Fibroblast of villous mesenchyme (primary cell): ENCODE data around the gene ADAMTS2. TPM values are rescaled to one million over a fixed set of nuclear protein-coding genes. Genes with fewer than 3 reads are reported as not detected.

Source experiments
- DNase-seq: peaks from one replicate; pipeline ENCODE4 v3.0.0-alpha.2; 2010; ENCODE audit warnings: low read depth
- H3K4me3 ChIP-seq: 2 replicates; pipeline ENCODE4 v1.5.1; 2011; ENCODE audit warnings: low read depth, mild to moderate bottlenecking, low read length
- CTCF ChIP-seq: IDR thresholded peaks from 2 replicates; pipeline ENCODE4 v1.5.1; 2012; ENCODE audit warnings: low read depth, mild to moderate bottlenecking, low read length; ENCODE audit not compliant: insufficient read depth
- total RNA-seq: library from RNA; depleted of rRNA; stranded (reverse); fragments of >200 nt; gene quantifications from 2 replicates; pipeline ENCODE4 v1.2.3, GENCODE V29; 2012

The ADAMTS2 gene
- total RNA-seq, 1 donor = 30.2 TPM

DNA sequence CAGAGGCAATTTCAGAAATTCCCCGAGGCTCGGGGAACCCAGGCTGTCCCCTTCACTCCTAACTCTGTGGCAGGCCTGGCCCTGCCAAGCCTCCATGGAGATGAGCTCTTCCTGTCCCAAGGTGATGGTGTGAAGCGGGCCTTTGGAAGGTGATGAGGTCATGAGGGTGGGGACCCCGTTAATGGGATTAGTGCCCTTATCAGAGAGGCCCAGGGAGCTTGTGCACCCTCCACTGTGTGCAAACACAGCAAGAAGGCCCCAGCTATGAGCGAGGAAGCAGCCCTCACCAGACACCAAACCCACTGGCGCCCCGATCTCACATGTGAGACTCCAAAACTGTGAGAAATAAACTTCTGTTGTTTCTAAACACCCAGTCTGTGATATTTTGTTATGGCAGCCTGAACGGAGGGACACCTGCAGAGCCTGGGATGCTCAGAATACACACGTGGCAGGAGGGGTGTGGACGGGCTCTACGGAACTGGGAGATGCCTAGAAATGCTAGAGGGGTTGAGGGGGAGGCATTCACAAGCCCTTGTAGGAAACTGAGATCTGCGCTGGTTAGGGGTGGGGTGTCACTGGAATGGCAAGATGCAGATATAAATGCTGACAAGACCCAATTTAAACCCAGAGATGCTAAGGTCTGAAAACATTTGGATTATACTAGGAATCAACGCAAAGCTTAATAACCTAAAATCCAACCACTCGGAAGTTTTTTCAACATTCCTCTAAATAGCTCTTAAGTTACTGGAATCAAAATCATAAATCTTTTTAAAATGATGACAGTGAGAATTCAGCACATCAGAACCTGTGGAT, 46.9 kb downstream of the ADAMTS2 start:
- TF ChIP-seq CTCF = no peak
- no peak overlapping the region for H3K4me3 ChIP-seq
- DNase-seq = no peak

- DNase-seq = no peak
- H3K4me3 ChIP-seq = no peak overlapping the region
- TF ChIP-seq CTCF = no peak
These were observed 47.6 kb downstream of the ADAMTS2 start for GRCh38 chr5:179297486-179298180.

DNA sequence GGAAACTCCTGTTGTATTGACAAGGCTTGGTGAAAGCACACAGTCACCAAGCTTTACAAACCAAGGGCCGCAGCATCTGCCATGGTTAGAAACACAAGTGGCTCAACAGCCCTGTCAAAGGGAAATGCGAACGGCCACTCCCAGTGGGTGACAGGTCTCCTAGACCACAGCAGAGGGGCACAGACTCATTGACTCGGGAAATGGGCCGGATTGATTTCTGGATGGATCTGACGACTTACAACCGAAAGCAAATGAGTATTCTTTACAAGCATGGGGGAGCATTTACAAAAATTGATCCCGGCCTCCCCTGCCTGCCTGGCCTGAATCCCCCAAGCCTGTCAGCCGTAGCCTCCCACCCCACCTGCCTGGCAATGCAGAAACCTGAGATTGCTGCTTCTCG, 48.2 kb downstream of the ADAMTS2 start:
- TF ChIP-seq CTCF = no peak
- H3K4me3 ChIP-seq = no peak overlapping the region
- no peak for DNase-seq

GRCh38 chr5:179296150-179296821, 49.0 kb downstream of the ADAMTS2 start:
- no peak for DNase-seq
- no peak for TF ChIP-seq CTCF

DNA sequence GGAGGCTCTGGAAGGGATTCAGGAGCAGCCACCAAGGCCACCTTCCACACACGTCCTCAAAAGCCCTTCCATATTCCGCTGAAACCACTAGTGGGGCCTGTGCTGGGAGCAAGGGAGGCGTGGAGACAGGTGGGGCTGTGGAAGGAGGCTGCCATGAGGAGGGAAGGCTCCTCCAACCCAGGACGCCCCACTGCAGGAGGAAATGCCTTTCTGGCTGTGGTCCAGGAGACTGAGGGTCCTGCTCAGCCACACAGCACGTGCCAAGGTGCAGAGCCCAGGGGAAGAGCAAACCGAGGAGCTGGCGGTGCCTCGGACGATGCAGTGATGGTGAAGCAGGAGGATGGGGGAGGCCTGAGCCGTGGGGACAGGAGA, 49.5 kb downstream of the ADAMTS2 start:
- H3K4me3 ChIP-seq = no peak overlapping the region
- DNase-seq = no peak
- TF ChIP-seq CTCF = no peak

More at GRCh38 chr5:179296150-179296821, 49.0 kb downstream of the ADAMTS2 start:
- no peak overlapping the region for H3K4me3 ChIP-seq

GRCh38 chr5:179294891-179295777, 50.1 kb downstream of the ADAMTS2 start:
- DNase-seq = no peak
- no peak overlapping the region for H3K4me3 ChIP-seq
- no peak for TF ChIP-seq CTCF
